ENCODE results near the gene ZNF385B.
"Not testable (repeated sequence)": the region's sequence is repeated elsewhere in the genome, so short reads cannot be mapped to it uniquely, and the experiment has no call there.

The ZNF385B gene

GRCh38 chr2:179642462-179642861 lies 218.9 kb downstream of the ZNF385B start:
- H3K4me1 Mint-ChIP-seq (ENCODE audit: low read depth), result no peaks in the 10 kb centered on the region
- no peak overlapping the region for H3K4me3 Mint-ChIP-seq
- no peak overlapping the region for H3K27ac Mint-ChIP-seq
- H3K36me3 Mint-ChIP-seq (ENCODE audit: low read depth), result no peaks in the 10 kb centered on the region
- no peaks in the 10 kb centered on the region for H3K27me3 Mint-ChIP-seq (ENCODE audit: low read depth)
- H3K9me3 Mint-ChIP-seq, result no peaks in the 10 kb centered on the region

DNA sequence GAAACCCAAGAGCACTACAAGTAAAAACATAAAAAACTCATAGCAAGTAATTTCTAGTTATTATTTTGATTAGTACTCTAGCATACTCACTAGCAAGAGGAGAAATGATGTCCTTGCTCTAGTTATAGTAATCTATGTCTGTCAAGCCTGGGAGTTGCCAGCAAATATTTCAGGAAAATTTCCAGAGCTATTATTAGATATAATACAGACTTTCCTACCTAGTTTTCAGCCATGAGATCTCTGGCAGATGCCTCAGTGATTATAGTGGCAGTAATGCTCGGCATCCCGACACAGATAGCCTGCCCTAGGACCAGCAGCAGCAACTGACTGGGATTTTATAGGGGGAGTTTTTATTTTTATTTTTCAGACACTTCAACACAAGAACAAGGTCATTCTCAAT lies 224.4 kb downstream of the ZNF385B start:
- no peak overlapping the region for H3K27ac Mint-ChIP-seq
- no peaks in the 10 kb centered on the region for H3K36me3 Mint-ChIP-seq (ENCODE audit: low read depth)
- no peaks in the 10 kb centered on the region for H3K27me3 Mint-ChIP-seq (ENCODE audit: low read depth)
- H3K4me1 Mint-ChIP-seq (ENCODE audit: low read depth), result no peaks in the 10 kb centered on the region
- H3K9me3 Mint-ChIP-seq, result no peaks in the 10 kb centered on the region
- no peak overlapping the region for H3K4me3 Mint-ChIP-seq

DNA sequence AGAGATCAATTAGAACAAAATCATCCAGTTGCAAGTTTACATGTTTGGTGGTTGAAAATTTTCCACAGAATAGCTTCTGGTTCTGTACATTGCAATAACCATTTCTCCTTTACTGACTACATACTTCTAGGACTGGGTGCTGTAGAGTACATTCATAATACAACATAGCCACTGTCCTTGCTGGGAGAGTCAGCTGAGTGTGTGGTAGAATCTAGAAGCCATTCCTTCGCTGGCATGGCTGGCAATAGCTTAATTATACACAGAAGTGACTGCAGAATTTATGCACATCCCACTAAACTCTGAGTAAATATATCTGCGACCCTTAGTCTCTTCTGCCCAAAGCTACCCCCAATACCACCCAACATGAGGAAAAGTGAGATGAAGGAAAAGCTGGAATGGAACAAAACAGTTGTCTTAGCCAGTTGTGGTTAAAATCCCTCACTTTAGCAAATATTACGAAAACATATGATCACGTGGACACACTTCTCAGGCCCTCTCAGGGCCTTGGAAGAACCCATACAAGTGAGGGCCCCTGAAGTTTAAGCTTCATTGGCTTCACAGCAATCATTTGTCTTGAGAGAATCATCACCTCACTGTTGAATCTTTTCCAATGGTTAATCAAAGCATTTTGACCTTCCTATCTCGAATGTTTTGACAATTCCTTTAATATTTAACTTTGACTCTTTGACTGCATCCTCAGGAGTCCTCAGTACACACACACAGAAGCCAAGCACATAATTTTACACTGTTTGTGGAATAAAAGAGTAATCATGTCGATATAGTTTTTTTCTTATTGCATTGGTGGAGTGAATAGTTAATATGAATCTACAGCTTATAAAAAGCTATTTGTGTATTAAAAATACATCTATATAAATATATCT lies 225.1 kb downstream of the ZNF385B start:
- no peaks in the 10 kb centered on the region for H3K27me3 Mint-ChIP-seq (ENCODE audit: low read depth)
- H3K36me3 Mint-ChIP-seq (ENCODE audit: low read depth), result no peaks in the 10 kb centered on the region
- H3K4me3 Mint-ChIP-seq, result no peak overlapping the region
- H3K27ac Mint-ChIP-seq, result no peak overlapping the region
- no peaks in the 10 kb centered on the region for H3K9me3 Mint-ChIP-seq
- no peaks in the 10 kb centered on the region for H3K4me1 Mint-ChIP-seq (ENCODE audit: low read depth)

- not testable (repeated sequence) for H3K27me3 Mint-ChIP-seq (ENCODE audit: low read depth); H3K4me3 Mint-ChIP-seq
Measured at GRCh38 chr2:179631769-179632385, 229.5 kb downstream of the ZNF385B start.

GRCh38 chr2:179629776-179630175 lies 231.6 kb downstream of the ZNF385B start:
- H3K36me3 Mint-ChIP-seq (ENCODE audit: low read depth); H3K4me1 Mint-ChIP-seq (ENCODE audit: low read depth); H3K9me3 Mint-ChIP-seq; H3K27me3 Mint-ChIP-seq (ENCODE audit: low read depth); H3K27ac Mint-ChIP-seq; H3K4me3 Mint-ChIP-seq: not testable (repeated sequence)

More at GRCh38 chr2:179631769-179632385, 229.5 kb downstream of the ZNF385B start:
- not testable (repeated sequence) for H3K27ac Mint-ChIP-seq; H3K36me3 Mint-ChIP-seq (ENCODE audit: low read depth); H3K9me3 Mint-ChIP-seq; H3K4me1 Mint-ChIP-seq (ENCODE audit: low read depth)

DNA sequence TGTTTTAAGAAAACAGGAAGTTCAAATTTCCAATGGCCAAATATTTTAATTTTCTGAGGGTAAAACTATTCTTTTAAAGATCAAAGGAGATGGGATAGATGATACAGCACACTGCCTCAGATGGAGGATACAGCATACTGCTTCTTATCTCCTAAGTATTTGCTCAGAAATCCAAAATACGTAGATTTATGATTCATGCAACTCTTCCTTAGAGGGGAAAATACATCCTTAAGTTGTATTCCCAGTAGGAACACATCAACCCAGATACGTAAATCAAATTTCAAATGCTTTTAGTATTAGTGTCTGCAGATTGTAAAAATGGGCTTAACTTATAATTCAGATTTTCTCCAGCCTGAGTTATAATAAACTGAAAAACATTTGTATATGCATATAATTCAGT lies 235.2 kb downstream of the ZNF385B start:
- H3K9me3 Mint-ChIP-seq, result no peaks in the 10 kb centered on the region
- no peak overlapping the region for H3K27ac Mint-ChIP-seq
- H3K4me1 Mint-ChIP-seq (ENCODE audit: low read depth), result no peaks in the 10 kb centered on the region
- H3K36me3 Mint-ChIP-seq (ENCODE audit: low read depth), result no peaks in the 10 kb centered on the region
- no peaks in the 10 kb centered on the region for H3K27me3 Mint-ChIP-seq (ENCODE audit: low read depth)
- H3K4me3 Mint-ChIP-seq, result no peak overlapping the region

DNA sequence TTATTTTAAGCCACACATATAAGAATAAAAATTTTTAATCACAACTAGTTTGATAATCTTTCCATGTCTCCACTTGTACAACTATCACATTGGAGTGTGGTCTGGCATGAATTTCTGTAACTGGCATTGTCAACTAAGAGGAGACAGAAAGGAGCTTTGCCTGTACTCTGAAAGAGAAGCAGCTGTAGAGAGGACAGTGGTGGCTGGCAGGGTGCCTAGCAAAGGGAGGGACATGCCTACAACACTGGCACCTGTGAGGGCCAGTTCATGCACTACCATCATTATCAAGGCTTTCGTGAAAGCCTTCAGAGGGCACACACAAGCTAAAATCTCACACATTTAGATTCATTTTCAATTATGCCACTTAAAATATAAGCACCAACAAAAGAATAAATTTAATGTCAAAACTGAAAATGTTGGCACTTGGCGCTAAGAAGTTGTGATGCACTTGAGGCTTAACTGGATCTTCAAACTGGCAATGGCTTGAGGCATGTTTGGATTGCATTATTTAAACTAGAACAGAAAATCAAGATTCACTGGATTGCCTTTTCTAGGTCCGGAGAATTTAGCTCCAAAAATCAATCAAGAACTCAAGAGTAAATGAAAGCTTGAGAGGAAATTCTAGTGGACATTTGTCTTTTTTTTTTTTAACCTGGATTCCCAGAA lies 238.6 kb downstream of the ZNF385B start:
- Mint-ChIP-seq H3K4me3 (no peak overlapping the region), H3K9me3 (no peaks in the 10 kb centered on the region), H3K36me3 (ENCODE audit: low read depth) (no peaks in the 10 kb centered on the region), H3K4me1 (ENCODE audit: low read depth) (no peaks in the 10 kb centered on the region), H3K27me3 (ENCODE audit: low read depth) (no peaks in the 10 kb centered on the region), H3K27ac (no peak overlapping the region)

GRCh38 chr2:179622112-179622511 lies 239.3 kb downstream of the ZNF385B start:
- Mint-ChIP-seq H3K4me1 (ENCODE audit: low read depth) (no peaks in the 10 kb centered on the region), H3K27me3 (ENCODE audit: low read depth) (no peaks in the 10 kb centered on the region), H3K36me3 (ENCODE audit: low read depth) (no peaks in the 10 kb centered on the region), H3K27ac (no peak overlapping the region), H3K9me3 (no peaks in the 10 kb centered on the region), H3K4me3 (no peak overlapping the region)

- H3K4me3 Mint-ChIP-seq, result no peak overlapping the region
- H3K27me3 Mint-ChIP-seq (ENCODE audit: low read depth), result no peaks in the 10 kb centered on the region
- no peaks in the 10 kb centered on the region for H3K4me1 Mint-ChIP-seq (ENCODE audit: low read depth)
- H3K27ac Mint-ChIP-seq, result no peak overlapping the region
- no peaks in the 10 kb centered on the region for H3K36me3 Mint-ChIP-seq (ENCODE audit: low read depth)
- H3K9me3 Mint-ChIP-seq, result no peaks in the 10 kb centered on the region
Measured at GRCh38 chr2:179619947-179620467, 241.4 kb downstream of the ZNF385B start.

GRCh38 chr2:179614121-179614520 lies 247.3 kb downstream of the ZNF385B start:
- Mint-ChIP-seq H3K4me1 (ENCODE audit: low read depth) (no peaks in the 10 kb centered on the region), H3K9me3 (no peaks in the 10 kb centered on the region), H3K4me3 (no peak overlapping the region), H3K36me3 (ENCODE audit: low read depth) (no peaks in the 10 kb centered on the region), H3K27me3 (ENCODE audit: low read depth) (no peaks in the 10 kb centered on the region), H3K27ac (no peak overlapping the region)

DNA sequence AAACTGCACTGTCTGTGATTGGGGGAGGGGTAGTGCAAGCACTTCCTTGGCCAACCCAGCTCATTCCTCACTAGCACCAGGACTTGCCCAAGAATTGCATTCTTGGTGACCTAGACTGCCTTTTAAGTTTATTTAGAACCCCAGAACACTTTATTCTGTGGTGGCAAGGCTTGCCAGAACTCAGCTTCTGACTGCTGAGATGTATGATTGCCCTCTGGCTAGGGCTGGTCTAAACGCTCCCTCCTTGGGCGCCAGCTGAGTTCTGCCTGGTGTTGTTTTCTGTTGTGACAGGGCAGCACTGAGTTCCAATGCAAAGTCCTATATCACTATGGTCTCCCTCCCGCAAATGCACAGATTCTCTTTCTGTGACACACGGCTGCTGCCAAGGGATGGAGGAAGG lies 247.7 kb downstream of the ZNF385B start:
- H3K4me1 Mint-ChIP-seq (ENCODE audit: low read depth), result no peaks in the 10 kb centered on the region
- no peaks in the 10 kb centered on the region for H3K9me3 Mint-ChIP-seq
- no peaks in the 10 kb centered on the region for H3K27me3 Mint-ChIP-seq (ENCODE audit: low read depth)
- no peak overlapping the region for H3K4me3 Mint-ChIP-seq
- no peaks in the 10 kb centered on the region for H3K36me3 Mint-ChIP-seq (ENCODE audit: low read depth)
- no peak overlapping the region for H3K27ac Mint-ChIP-seq

DNA sequence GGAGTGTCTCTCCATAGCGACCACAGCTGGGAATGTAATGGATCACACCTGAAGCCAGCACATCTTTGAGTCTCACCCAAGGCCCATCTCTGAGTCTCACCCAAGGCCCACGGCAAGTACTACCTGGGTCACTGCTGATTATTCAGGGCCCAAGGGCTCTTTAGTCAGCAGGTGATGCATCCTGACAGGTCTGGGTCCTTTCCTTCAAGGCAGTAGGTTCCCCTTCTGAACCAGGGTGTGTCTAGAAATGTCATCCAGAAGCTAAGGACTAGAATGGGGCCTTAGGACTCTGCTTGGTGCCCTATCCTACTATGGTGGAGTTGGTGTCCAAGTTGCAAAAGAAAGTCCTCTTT lies 248.1 kb downstream of the ZNF385B start:
- H3K36me3 Mint-ChIP-seq (ENCODE audit: low read depth), result no peaks in the 10 kb centered on the region
- H3K4me1 Mint-ChIP-seq (ENCODE audit: low read depth), result no peaks in the 10 kb centered on the region

GRCh38 chr2:179612591-179613298 lies 248.7 kb downstream of the ZNF385B start:
- Mint-ChIP-seq H3K9me3 (no peaks in the 10 kb centered on the region), H3K36me3 (ENCODE audit: low read depth) (no peaks in the 10 kb centered on the region), H3K27me3 (ENCODE audit: low read depth) (no peaks in the 10 kb centered on the region)

More for the DNA sequence above, 248.1 kb downstream of the ZNF385B start:
- no peaks in the 10 kb centered on the region for H3K9me3 Mint-ChIP-seq
- no peaks in the 10 kb centered on the region for H3K27me3 Mint-ChIP-seq (ENCODE audit: low read depth)
- no peak overlapping the region for H3K27ac Mint-ChIP-seq
- no peak overlapping the region for H3K4me3 Mint-ChIP-seq

DNA sequence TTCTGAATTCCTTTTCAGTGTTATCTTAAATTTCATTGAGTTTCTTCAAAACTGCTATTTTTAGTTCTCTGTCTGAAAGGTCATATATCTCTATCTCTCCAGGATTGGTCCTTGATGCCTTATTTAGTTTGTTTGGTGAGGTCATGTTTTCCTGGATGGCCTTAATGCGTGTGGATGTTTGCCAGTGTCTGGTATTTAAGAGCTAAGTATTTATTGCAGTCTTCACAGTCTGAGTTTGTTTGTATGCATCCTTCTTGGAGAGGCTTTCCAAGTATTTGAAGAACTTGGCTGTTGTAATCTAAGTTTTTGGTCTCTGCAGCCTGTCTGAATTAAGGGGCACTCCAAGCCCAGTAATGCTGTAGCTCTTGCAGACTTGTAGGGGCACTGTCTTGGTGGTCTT lies 249.3 kb downstream of the ZNF385B start:
- Mint-ChIP-seq H3K4me1 (ENCODE audit: low read depth) (no peaks in the 10 kb centered on the region), H3K27me3 (ENCODE audit: low read depth) (no peaks in the 10 kb centered on the region), H3K27ac (no peak overlapping the region), H3K36me3 (ENCODE audit: low read depth) (no peaks in the 10 kb centered on the region), H3K9me3 (no peaks in the 10 kb centered on the region), H3K4me3 (no peak overlapping the region)

More at GRCh38 chr2:179612591-179613298, 248.7 kb downstream of the ZNF385B start:
- Mint-ChIP-seq H3K4me1 (ENCODE audit: low read depth) (no peaks in the 10 kb centered on the region), H3K27ac (no peak overlapping the region), H3K4me3 (no peak overlapping the region)

Data from T-helper 1 cell treated with Interleukin-12 subunit alpha and Interleukin-12 subunit beta and Interleukin-4 antibody, amounts not matched to agents 30 μg/mL and 1 μg/mL, for 36 hours (primary cell).